ENCODE measurements around the gene HEATR5A. TPM values are rescaled to one million over a fixed set of nuclear protein-coding genes. Genes with fewer than 3 reads are reported as not detected.
A peak's percentile ranks its signal among the peaks of the same experiment; 100 is the strongest.
"Not testable (repeated sequence)": the region's sequence is repeated elsewhere in the genome, so short reads cannot be mapped to it uniquely, and the experiment has no call there.

Gene HEATR5A
- total and polyA plus RNA-seq, 8 donors, result 3.6 to 92.8 (median 20.7) TPM

GRCh38 chr14:31261523-31261858 lies 158.9 kb downstream of the HEATR5A start:
- Histone ChIP-seq H3K27ac (peak overlapping the region; percentile 62 to 85 (median 82)), H3K4me1 (peaks cover 23 to 59% (median 45%) of the 10 kb centered on the region in 4 donors), H3K36me3 (no peaks in the 10 kb centered on the region), H3K4me3 (no peak overlapping the region), H3K9me3 (no peaks in the 10 kb centered on the region), H3K27me3 (no peaks in the 10 kb centered on the region)
- TF ChIP-seq CTCF (IDR thresholded peaks at IDR 0.05) (no peak), POLR2AphosphoS5 (IDR thresholded peaks at IDR 0.05) (no peak), POLR2A (IDR thresholded peaks at IDR 0.05) (no peak), EP300 (IDR thresholded peaks at IDR 0.05) (no peak)
- no peak for DNase-seq
- 94 to 98% (median 94%) methylated on average over 3 of the region's 3 CpGs for WGBS, 5 donors
- intact Hi-C loops (cut with DNase I; ENCODE audit: low total_unique reads), result no loop called here

GRCh38 chr14:31259040-31259435 lies 161.3 kb downstream of the HEATR5A start:
- Histone ChIP-seq H3K27ac (peak overlapping the region in 2 of 5 donors; percentile 55 to 69), H3K4me1 (peaks cover 22 to 41% (median 30%) of the 10 kb centered on the region in 4 donors)
- H3K36me3 ChIP-seq; H3K4me3 ChIP-seq; DNase-seq; intact Hi-C loops (cut with DNase I; ENCODE audit: low total_unique reads); H3K9me3 ChIP-seq; H3K27me3 ChIP-seq: not testable (repeated sequence)
- 91 to 100% (median 95%) methylated on average over 4 of the region's 4 CpGs for WGBS, 5 donors

GRCh38 chr14:31258427-31259039 lies 161.8 kb downstream of the HEATR5A start:
- Histone ChIP-seq H3K4me3 (no peak overlapping the region), H3K27ac (peak overlapping the region in 3 of 5 donors; percentile 55 to 69 (median 66)), H3K4me1 (peaks cover 19 to 36% (median 28%) of the 10 kb centered on the region in 4 donors), H3K9me3 (no peaks in the 10 kb centered on the region), H3K36me3 (no peaks in the 10 kb centered on the region), H3K27me3 (no peaks in the 10 kb centered on the region)
- DNase-seq, result no peak
- TF ChIP-seq POLR2AphosphoS5 (IDR thresholded peaks at IDR 0.05) (no peak), CTCF (IDR thresholded peaks at IDR 0.05) (no peak), EP300 (IDR thresholded peaks at IDR 0.05) (no peak), POLR2A (IDR thresholded peaks at IDR 0.05) (no peak)
- WGBS, 5 donors, result 87 to 96% (median 95%) methylated on average over 3 of the region's 3 CpGs
- intact Hi-C loops (cut with DNase I; ENCODE audit: low total_unique reads), result no loop called here

- WGBS, 5 donors, result 65 to 77% (median 73%) methylated on average over 17 of the region's 17 CpGs
- H3K4me3 ChIP-seq; H3K36me3 ChIP-seq; intact Hi-C loops (cut with DNase I; ENCODE audit: low total_unique reads); H3K9me3 ChIP-seq; H3K27me3 ChIP-seq: not testable (repeated sequence)
- TF ChIP-seq POLR2AphosphoS5 (IDR thresholded peaks at IDR 0.05), result peak in 2 of 3 donors; percentile 21 to 39
- DNase-seq, result peak; percentile 54 to 61
- Histone ChIP-seq H3K4me1 (peaks cover 11 to 31% (median 24%) of the 10 kb centered on the region in 4 donors), H3K27ac (peak overlapping the region; percentile 23 to 69 (median 55))
Measured at GRCh38 chr14:31257554-31258426, 162.6 kb downstream of the HEATR5A start.

GRCh38 chr14:31257244-31257553 lies 163.2 kb downstream of the HEATR5A start:
- TF ChIP-seq CTCF (IDR thresholded peaks at IDR 0.05) (no peak), POLR2A (IDR thresholded peaks at IDR 0.05) (no peak), POLR2AphosphoS5 (IDR thresholded peaks at IDR 0.05) (no peak), EP300 (IDR thresholded peaks at IDR 0.05) (no peak)
- Histone ChIP-seq H3K27me3 (no peaks in the 10 kb centered on the region), H3K27ac (peak overlapping the region in 4 of 5 donors; percentile 23 to 69 (median 53)), H3K9me3 (no peaks in the 10 kb centered on the region), H3K36me3 (no peaks in the 10 kb centered on the region), H3K4me1 (peaks cover 5 to 27% (median 19%) of the 10 kb centered on the region in 4 donors), H3K4me3 (no peak overlapping the region)
- intact Hi-C loops (cut with DNase I; ENCODE audit: low total_unique reads), result no loop called here
- WGBS, 5 donors, result 79 to 92% (median 88%) methylated on average over 1 of the region's 1 CpG
- DNase-seq, result no peak
